ENCODE results near the gene LHFPL6. TPM values are rescaled to one million over a fixed set of nuclear protein-coding genes. Genes with fewer than 3 reads are reported as not detected.

The LHFPL6 gene
- total RNA-seq, 6 experiments from 2014 or later: 57.5 to 75.3 (median 61.4) TPM

GRCh38 chr13:39536906-39537305 lies 66.1 kb downstream of the LHFPL6 start:
- no peaks in the 10 kb centered on the region for H3K9me3 Mint-ChIP-seq
- H3K36me3 Mint-ChIP-seq (ENCODE audit: low read depth): peaks cover 11% of the 10 kb centered on the region; the same call in 1 of the 2 replicates
- no peaks in the 10 kb centered on the region; the same call in 1 of the 2 replicates for H3K27me3 Mint-ChIP-seq (ENCODE audit: insufficient read depth)
- H3K4me1 Mint-ChIP-seq (ENCODE audit: low read depth): peaks cover 69% of the 10 kb centered on the region
- H3K4me3 Mint-ChIP-seq: no peak overlapping the region; the same call in 1 of the 2 replicates
- no peak for DNase-seq
- no peak for TF ChIP-seq CTCF (IDR thresholded peaks at IDR 0.05)
- no peak overlapping the region; the same call in 1 of the 2 replicates for H3K27ac Mint-ChIP-seq

DNA sequence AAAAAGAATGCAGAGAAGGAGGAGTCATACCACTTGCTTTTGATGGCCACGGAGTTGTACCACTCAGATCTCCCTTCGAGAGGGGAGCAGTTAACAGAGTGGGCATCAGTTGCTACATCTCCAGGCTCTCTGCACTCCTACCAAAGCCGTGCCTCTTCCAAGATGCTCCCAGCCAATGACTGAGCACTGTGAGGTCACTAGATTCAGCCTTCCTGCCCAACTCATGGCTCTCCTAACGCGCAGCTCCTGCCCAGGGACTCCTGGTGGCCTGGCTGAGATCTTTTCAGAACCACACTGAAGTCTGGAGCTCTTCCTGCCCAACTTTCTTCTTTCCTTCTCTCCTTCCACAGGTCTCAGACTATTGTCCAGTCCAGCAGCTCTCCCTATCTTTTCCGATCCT lies 66.7 kb downstream of the LHFPL6 start:
- no peaks in the 10 kb centered on the region for H3K9me3 Mint-ChIP-seq

GRCh38 chr13:39533651-39534150 lies 69.3 kb downstream of the LHFPL6 start:
- Mint-ChIP-seq H3K27me3 (ENCODE audit: insufficient read depth) (no peaks in the 10 kb centered on the region; the same call in 1 of the 2 replicates), H3K27ac (no peak overlapping the region), H3K4me3 (no peak overlapping the region), H3K9me3 (no peaks in the 10 kb centered on the region), H3K36me3 (ENCODE audit: low read depth) (peaks cover 11% of the 10 kb centered on the region; the same call in 1 of the 2 replicates), H3K4me1 (ENCODE audit: low read depth) (peaks cover 81% of the 10 kb centered on the region)
- no peak for TF ChIP-seq CTCF (IDR thresholded peaks at IDR 0.05)
- no peak for DNase-seq

More for the DNA sequence above, 66.7 kb downstream of the LHFPL6 start:
- no peak for DNase-seq
- H3K27ac Mint-ChIP-seq: peak overlapping the region; percentile 8; the same call in 1 of the 2 replicates
- H3K27me3 Mint-ChIP-seq (ENCODE audit: insufficient read depth): no peaks in the 10 kb centered on the region; the same call in 1 of the 2 replicates
- no peak overlapping the region; the same call in 1 of the 2 replicates for H3K4me3 Mint-ChIP-seq
- TF ChIP-seq CTCF (IDR thresholded peaks at IDR 0.05): no peak
- H3K36me3 Mint-ChIP-seq (ENCODE audit: low read depth): peaks cover 11% of the 10 kb centered on the region; the same call in 1 of the 2 replicates
- peaks cover 72% of the 10 kb centered on the region for H3K4me1 Mint-ChIP-seq (ENCODE audit: low read depth)

- no peaks in the 10 kb centered on the region for H3K9me3 Mint-ChIP-seq
- H3K27me3 Mint-ChIP-seq (ENCODE audit: insufficient read depth): no peaks in the 10 kb centered on the region; the same call in 1 of the 2 replicates
- H3K4me3 Mint-ChIP-seq: peak overlapping the region; percentile 50; the same call in 1 of the 2 replicates
- H3K4me1 Mint-ChIP-seq (ENCODE audit: low read depth): peaks cover 83% of the 10 kb centered on the region
- H3K27ac Mint-ChIP-seq: peak overlapping the region; percentile 47
- TF ChIP-seq CTCF (IDR thresholded peaks at IDR 0.05): no peak
- DNase-seq: peak; percentile 9
- peaks cover 11% of the 10 kb centered on the region; the same call in 1 of the 2 replicates for H3K36me3 Mint-ChIP-seq (ENCODE audit: low read depth)
These were observed 71.3 kb downstream of the LHFPL6 start for GRCh38 chr13:39531646-39532045.

DNA sequence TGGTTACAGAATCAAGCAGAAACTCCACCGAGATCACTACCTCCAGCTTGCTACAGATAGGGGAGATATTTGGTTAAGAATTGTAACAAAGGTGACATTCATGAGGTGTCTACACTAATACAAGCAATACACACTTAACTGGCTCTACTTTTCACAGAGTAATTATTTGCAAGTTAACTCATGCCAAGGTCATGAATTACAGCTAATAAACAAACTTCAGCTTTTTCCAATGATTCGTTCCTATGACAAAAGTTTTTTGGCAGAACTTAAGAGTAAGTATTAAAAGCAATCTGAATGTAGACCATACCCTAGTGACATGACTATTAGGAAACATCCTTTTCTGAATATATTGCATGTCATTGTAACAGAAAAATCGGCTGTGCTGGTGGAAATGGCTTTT lies 72.1 kb downstream of the LHFPL6 start:
- H3K27me3 Mint-ChIP-seq (ENCODE audit: insufficient read depth): no peaks in the 10 kb centered on the region
- peak overlapping the region; percentile 22 for H3K27ac Mint-ChIP-seq
- H3K36me3 Mint-ChIP-seq (ENCODE audit: low read depth): peaks cover 14% of the 10 kb centered on the region
- no peak for DNase-seq
- peaks cover 83% of the 10 kb centered on the region for H3K4me1 Mint-ChIP-seq (ENCODE audit: low read depth)
- 0 out of 2 replicates have a peak overlapping the region, but pooled peaks have one; percentile 1 for H3K4me3 Mint-ChIP-seq
- no peak for TF ChIP-seq CTCF (IDR thresholded peaks at IDR 0.05)
- H3K9me3 Mint-ChIP-seq: no peaks in the 10 kb centered on the region

Measured in HFFc6 (cell line).